ENCODE results near the gene KLF4.
A peak's percentile ranks its signal among the peaks of the same experiment; 100 is the strongest.
"Not testable (repeated sequence)": the region's sequence is repeated elsewhere in the genome, so short reads cannot be mapped to it uniquely, and the experiment has no call there.

The KLF4 gene

GRCh38 chr9:107492381-107492970, 2.9 kb upstream of the KLF4 start:
- H3K4me3 Mint-ChIP-seq, result no peak overlapping the region
- H3K36me3 Mint-ChIP-seq (ENCODE audit: low read depth), result peaks cover 4% of the 10 kb centered on the region
- no peak overlapping the region for H3K27ac Mint-ChIP-seq
- H3K9me3 Mint-ChIP-seq, result no peaks in the 10 kb centered on the region
- H3K4me1 Mint-ChIP-seq (ENCODE audit: low read depth), result peaks cover 12% of the 10 kb centered on the region
- H3K27me3 Mint-ChIP-seq (ENCODE audit: low read depth), result peaks cover 56% of the 10 kb centered on the region

- Mint-ChIP-seq H3K27ac (no peak overlapping the region), H3K4me1 (ENCODE audit: low read depth) (peaks cover 12% of the 10 kb centered on the region), H3K36me3 (ENCODE audit: low read depth) (peaks cover 4% of the 10 kb centered on the region), H3K9me3 (no peaks in the 10 kb centered on the region), H3K4me3 (peak overlapping the region; percentile 50), H3K27me3 (ENCODE audit: low read depth) (peaks cover 67% of the 10 kb centered on the region)
Observed at GRCh38 chr9:107491081-107492053, 1.8 kb upstream of the KLF4 start.

- H3K9me3 Mint-ChIP-seq; H3K36me3 Mint-ChIP-seq (ENCODE audit: low read depth); H3K27ac Mint-ChIP-seq: not testable (repeated sequence)
- Mint-ChIP-seq H3K27me3 (ENCODE audit: low read depth) (peaks cover 74% of the 10 kb centered on the region), H3K4me3 (peak overlapping the region; percentile 53), H3K4me1 (ENCODE audit: low read depth) (peaks cover 12% of the 10 kb centered on the region)
Observed at GRCh38 chr9:107490606-107490970, 1.0 kb upstream of the KLF4 start.

- peaks cover 12% of the 10 kb centered on the region for H3K4me1 Mint-ChIP-seq (ENCODE audit: low read depth)
- peak overlapping the region; percentile 74 for H3K4me3 Mint-ChIP-seq
- peaks cover 66% of the 10 kb centered on the region for H3K27me3 Mint-ChIP-seq (ENCODE audit: low read depth)
- peaks cover 4% of the 10 kb centered on the region for H3K36me3 Mint-ChIP-seq (ENCODE audit: low read depth)
- peak overlapping the region; percentile 45 for H3K27ac Mint-ChIP-seq
- H3K9me3 Mint-ChIP-seq, result no peaks in the 10 kb centered on the region
Observed at GRCh38 chr9:107489144-107489673, 360 bp downstream of the KLF4 start.

- H3K27ac Mint-ChIP-seq, result peak overlapping the region; percentile 45
- peaks cover 12% of the 10 kb centered on the region for H3K4me1 Mint-ChIP-seq (ENCODE audit: low read depth)
- peaks cover 4% of the 10 kb centered on the region for H3K36me3 Mint-ChIP-seq (ENCODE audit: low read depth)
- H3K9me3 Mint-ChIP-seq, result no peaks in the 10 kb centered on the region
- peak overlapping the region; percentile 74 for H3K4me3 Mint-ChIP-seq
- H3K27me3 Mint-ChIP-seq (ENCODE audit: low read depth), result peaks cover 60% of the 10 kb centered on the region
Observed at GRCh38 chr9:107488375-107489143, 1.0 kb downstream of the KLF4 start.

- Mint-ChIP-seq H3K4me1 (ENCODE audit: low read depth) (peaks cover 12% of the 10 kb centered on the region), H3K36me3 (ENCODE audit: low read depth) (peaks cover 4% of the 10 kb centered on the region), H3K4me3 (no peak overlapping the region), H3K27me3 (ENCODE audit: low read depth) (peaks cover 60% of the 10 kb centered on the region), H3K9me3 (no peaks in the 10 kb centered on the region), H3K27ac (no peak overlapping the region)
Observed at GRCh38 chr9:107487521-107488374, 1.8 kb downstream of the KLF4 start.

GRCh38 chr9:107486674-107487520, 2.7 kb downstream of the KLF4 start:
- Mint-ChIP-seq H3K36me3 (ENCODE audit: low read depth) (peaks cover 4% of the 10 kb centered on the region), H3K27me3 (ENCODE audit: low read depth) (peaks cover 52% of the 10 kb centered on the region), H3K4me1 (ENCODE audit: low read depth) (peaks cover 12% of the 10 kb centered on the region), H3K4me3 (no peak overlapping the region), H3K27ac (no peak overlapping the region), H3K9me3 (no peaks in the 10 kb centered on the region)

- Mint-ChIP-seq H3K27me3 (ENCODE audit: low read depth) (peaks cover 39% of the 10 kb centered on the region), H3K4me1 (ENCODE audit: low read depth) (peaks cover 7% of the 10 kb centered on the region), H3K4me3 (no peak overlapping the region), H3K9me3 (no peaks in the 10 kb centered on the region), H3K36me3 (ENCODE audit: low read depth) (no peaks in the 10 kb centered on the region), H3K27ac (no peak overlapping the region)
Observed at GRCh38 chr9:107485458-107486043, 4.0 kb downstream of the KLF4 start.

- Mint-ChIP-seq H3K36me3 (ENCODE audit: low read depth) (no peaks in the 10 kb centered on the region), H3K27me3 (ENCODE audit: low read depth) (peaks cover 33% of the 10 kb centered on the region), H3K27ac (no peak overlapping the region), H3K4me3 (no peak overlapping the region), H3K4me1 (ENCODE audit: low read depth) (peaks cover 4% of the 10 kb centered on the region), H3K9me3 (no peaks in the 10 kb centered on the region)
Observed at GRCh38 chr9:107484117-107484723, 5.3 kb downstream of the KLF4 start.

GRCh38 chr9:107483666-107484065, 5.9 kb downstream of the KLF4 start:
- H3K27me3 Mint-ChIP-seq (ENCODE audit: low read depth), result peaks cover 28% of the 10 kb centered on the region
- no peaks in the 10 kb centered on the region for H3K9me3 Mint-ChIP-seq
- H3K4me1 Mint-ChIP-seq (ENCODE audit: low read depth), result no peaks in the 10 kb centered on the region
- no peak overlapping the region for H3K4me3 Mint-ChIP-seq
- no peaks in the 10 kb centered on the region for H3K36me3 Mint-ChIP-seq (ENCODE audit: low read depth)
- H3K27ac Mint-ChIP-seq, result no peak overlapping the region

GRCh38 chr9:107481035-107481434, 8.5 kb downstream of the KLF4 start:
- Mint-ChIP-seq H3K4me1 (ENCODE audit: low read depth) (no peaks in the 10 kb centered on the region), H3K27me3 (ENCODE audit: low read depth) (peaks cover 8% of the 10 kb centered on the region), H3K9me3 (no peaks in the 10 kb centered on the region), H3K27ac (no peak overlapping the region), H3K4me3 (no peak overlapping the region), H3K36me3 (ENCODE audit: low read depth) (no peaks in the 10 kb centered on the region)

GRCh38 chr9:107480386-107480789, 9.2 kb downstream of the KLF4 start:
- peaks cover 1% of the 10 kb centered on the region for H3K27me3 Mint-ChIP-seq (ENCODE audit: low read depth)
- H3K36me3 Mint-ChIP-seq (ENCODE audit: low read depth), result no peaks in the 10 kb centered on the region
- H3K4me3 Mint-ChIP-seq, result no peak overlapping the region
- no peaks in the 10 kb centered on the region for H3K4me1 Mint-ChIP-seq (ENCODE audit: low read depth)
- H3K27ac Mint-ChIP-seq, result no peak overlapping the region
- H3K9me3 Mint-ChIP-seq, result no peaks in the 10 kb centered on the region
